Measurements from ENCODE around the gene ETV3L.
"Not testable (repeated sequence)": the region's sequence is repeated elsewhere in the genome, so short reads cannot be mapped to it uniquely, and the experiment has no call there.

Gene ETV3L

DNA sequence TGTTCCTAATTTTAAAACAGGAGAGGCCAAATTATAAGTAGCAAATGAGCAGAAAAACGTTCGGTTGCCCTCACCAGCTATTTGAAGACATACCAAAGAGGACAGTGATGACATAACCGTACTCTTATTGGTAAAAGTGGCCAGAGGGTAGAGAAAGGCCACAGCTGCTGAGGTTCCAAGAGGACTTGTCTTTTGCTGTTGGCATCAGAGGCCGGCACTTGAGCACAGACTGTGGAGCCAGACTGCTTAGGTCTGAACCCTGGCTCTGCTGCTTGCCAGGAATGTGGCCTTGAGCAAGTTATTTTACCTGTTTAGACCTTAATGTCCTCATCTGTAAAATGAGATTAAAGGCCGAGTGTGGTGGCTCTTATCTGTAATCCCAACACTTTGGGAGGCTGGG lies 14.9 kb downstream of the ETV3L start:
- H3K4me3 ChIP-seq (ENCODE audit: low read length), result no peak overlapping the region
- DNase-seq (ENCODE audit: low read depth), result no peak
- TF ChIP-seq, protein P1, sequence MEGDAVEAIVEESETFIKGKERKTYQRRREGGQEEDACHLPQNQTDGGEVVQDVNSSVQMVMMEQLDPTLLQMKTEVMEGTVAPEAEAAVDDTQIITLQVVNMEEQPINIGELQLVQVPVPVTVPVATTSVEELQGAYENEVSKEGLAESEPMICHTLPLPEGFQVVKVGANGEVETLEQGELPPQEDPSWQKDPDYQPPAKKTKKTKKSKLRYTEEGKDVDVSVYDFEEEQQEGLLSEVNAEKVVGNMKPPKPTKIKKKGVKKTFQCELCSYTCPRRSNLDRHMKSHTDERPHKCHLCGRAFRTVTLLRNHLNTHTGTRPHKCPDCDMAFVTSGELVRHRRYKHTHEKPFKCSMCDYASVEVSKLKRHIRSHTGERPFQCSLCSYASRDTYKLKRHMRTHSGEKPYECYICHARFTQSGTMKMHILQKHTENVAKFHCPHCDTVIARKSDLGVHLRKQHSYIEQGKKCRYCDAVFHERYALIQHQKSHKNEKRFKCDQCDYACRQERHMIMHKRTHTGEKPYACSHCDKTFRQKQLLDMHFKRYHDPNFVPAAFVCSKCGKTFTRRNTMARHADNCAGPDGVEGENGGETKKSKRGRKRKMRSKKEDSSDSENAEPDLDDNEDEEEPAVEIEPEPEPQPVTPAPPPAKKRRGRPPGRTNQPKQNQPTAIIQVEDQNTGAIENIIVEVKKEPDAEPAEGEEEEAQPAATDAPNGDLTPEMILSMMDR (conservative IDR thresholded peaks at IDR 0.05; ENCODE audit: low read depth, low read length), result no peak

DNA sequence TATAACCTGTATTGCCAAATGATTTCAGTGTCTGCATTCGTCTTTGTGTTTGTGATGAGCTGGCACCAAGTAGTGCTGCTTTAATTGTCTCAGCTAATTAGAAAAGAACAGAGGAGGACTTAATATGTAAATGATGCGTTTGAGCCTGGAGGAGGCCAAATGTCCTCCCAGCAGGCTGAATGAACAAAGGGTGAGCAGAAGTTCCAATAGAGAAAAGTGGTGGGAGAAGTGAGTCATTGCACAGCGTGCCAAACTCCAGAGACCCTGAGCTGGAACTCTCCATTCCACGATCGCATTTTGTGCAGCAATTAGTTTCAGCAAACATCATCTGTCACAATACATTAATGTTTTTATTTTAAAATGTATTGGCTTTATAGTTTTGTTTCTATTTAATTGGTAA lies 17.9 kb downstream of the ETV3L start:
- DNase-seq (ENCODE audit: low read depth), result no peak
- TF ChIP-seq, protein P1 (conservative IDR thresholded peaks at IDR 0.05; ENCODE audit: low read depth, low read length), result no peak
- no peak overlapping the region for H3K4me3 ChIP-seq (ENCODE audit: low read length)

DNA sequence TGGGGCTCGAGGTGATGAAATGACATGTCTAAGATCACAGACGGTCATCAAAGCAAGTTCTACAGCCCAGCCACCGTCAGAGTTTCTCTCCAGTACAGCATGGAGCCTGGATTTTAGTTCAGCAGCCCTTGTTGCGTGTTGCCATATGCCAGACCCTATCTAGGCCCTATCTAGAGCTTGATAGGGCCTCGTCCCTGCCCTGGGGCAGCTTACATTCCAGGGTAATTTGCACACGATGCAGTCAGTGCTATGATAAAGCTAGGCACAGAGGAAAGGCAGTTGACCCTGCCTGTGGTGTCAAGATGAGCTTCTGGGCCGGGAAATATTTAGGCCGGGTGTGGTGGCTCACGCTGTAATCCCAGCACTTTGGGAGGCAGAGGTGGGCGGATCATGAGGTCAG lies 18.9 kb downstream of the ETV3L start:
- DNase-seq (ENCODE audit: low read depth), result no peak
- TF ChIP-seq, protein P1 (conservative IDR thresholded peaks at IDR 0.05; ENCODE audit: low read depth, low read length), result no peak
- H3K4me3 ChIP-seq (ENCODE audit: low read length), result no peak overlapping the region

GRCh38 chr1:157077394-157077793 lies 22.2 kb downstream of the ETV3L start:
- no peak overlapping the region for H3K4me3 ChIP-seq (ENCODE audit: low read length)
- TF ChIP-seq, protein P1 (conservative IDR thresholded peaks at IDR 0.05; ENCODE audit: low read depth, low read length), result no peak
- DNase-seq (ENCODE audit: low read depth), result no peak

GRCh38 chr1:157073944-157074685 lies 25.5 kb downstream of the ETV3L start:
- no peak overlapping the region for H3K4me3 ChIP-seq (ENCODE audit: low read length)
- TF ChIP-seq, protein P1 (conservative IDR thresholded peaks at IDR 0.05; ENCODE audit: low read depth, low read length), result peak; percentile 71
- DNase-seq (ENCODE audit: low read depth), result peak; percentile 10

- no peak overlapping the region for H3K4me3 ChIP-seq (ENCODE audit: low read length)
- TF ChIP-seq, protein P1 (conservative IDR thresholded peaks at IDR 0.05; ENCODE audit: low read depth, low read length), result no peak
- no peak for DNase-seq (ENCODE audit: low read depth)
Measured at GRCh38 chr1:157069601-157070000, 30.0 kb downstream of the ETV3L start.

GRCh38 chr1:157059241-157059640 lies 40.4 kb downstream of the ETV3L start:
- DNase-seq (ENCODE audit: low read depth), result not testable (repeated sequence)

More at GRCh38 chr1:157059241-157059640, 40.4 kb downstream of the ETV3L start:
- H3K4me3 ChIP-seq (ENCODE audit: low read length), result not testable (repeated sequence)
